Hepatic stellate cell (primary cell): ENCODE data around the gene ZSCAN22.

ENCODE experiments used
- DNase-seq: peaks from one replicate; pipeline ENCODE4 v3.0.0; 2011; ENCODE audit warnings: low spot score

Gene ZSCAN22

DNA sequence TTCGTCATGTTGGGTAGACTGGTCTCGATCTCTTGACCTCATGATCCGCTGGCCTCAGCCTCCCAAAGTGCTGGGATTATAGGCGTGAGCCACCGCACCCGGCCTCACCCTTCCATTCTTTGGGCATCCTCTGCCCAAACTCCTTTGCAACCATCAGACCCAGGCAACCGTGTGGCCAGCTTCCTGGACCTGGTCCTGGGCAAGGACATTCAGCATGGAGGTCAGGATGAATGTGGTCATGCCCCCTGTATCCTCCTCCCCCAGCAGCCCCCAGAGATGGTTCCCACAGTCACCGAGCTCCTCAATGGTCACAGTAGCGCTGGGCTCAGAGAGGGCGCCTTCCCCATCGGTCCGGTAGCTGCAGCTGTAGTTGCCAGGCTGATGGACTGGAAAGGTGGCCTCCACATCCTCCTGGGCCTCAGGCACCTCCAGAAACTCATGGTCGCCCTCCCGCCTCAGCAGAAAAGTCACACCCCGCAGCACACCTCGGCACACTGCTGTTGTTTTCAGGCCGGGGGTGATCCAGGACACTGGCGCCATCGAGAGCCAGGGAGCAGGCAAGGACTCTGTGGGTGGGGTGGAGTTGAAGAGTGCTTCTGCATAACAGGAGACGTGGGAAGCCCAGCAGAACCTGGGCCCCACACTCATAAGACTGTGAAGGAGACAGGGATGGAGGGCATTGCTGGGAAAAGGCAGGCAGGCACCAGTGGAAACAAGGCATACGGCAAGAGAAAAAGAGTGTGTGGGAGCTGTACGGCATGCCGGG is 25.4 kb downstream of the ZSCAN22 start:
- no peak for DNase-seq

GRCh38 chr19:58352760-58353671 is 26.2 kb downstream of the ZSCAN22 start, which contains the start of gene A1BG:
Gene A1BG, minus strand, starts transcription at chr19:58353492. Its CDS starts 55 bp downstream, at chr19:58353437.
- DNase-seq = no peak

GRCh38 chr19:58353717-58354477 is 27.1 kb downstream of the ZSCAN22 start:
- no peak for DNase-seq

GRCh38 chr19:58354478-58355030 is 27.8 kb downstream of the ZSCAN22 start:
- no peak for DNase-seq

DNA sequence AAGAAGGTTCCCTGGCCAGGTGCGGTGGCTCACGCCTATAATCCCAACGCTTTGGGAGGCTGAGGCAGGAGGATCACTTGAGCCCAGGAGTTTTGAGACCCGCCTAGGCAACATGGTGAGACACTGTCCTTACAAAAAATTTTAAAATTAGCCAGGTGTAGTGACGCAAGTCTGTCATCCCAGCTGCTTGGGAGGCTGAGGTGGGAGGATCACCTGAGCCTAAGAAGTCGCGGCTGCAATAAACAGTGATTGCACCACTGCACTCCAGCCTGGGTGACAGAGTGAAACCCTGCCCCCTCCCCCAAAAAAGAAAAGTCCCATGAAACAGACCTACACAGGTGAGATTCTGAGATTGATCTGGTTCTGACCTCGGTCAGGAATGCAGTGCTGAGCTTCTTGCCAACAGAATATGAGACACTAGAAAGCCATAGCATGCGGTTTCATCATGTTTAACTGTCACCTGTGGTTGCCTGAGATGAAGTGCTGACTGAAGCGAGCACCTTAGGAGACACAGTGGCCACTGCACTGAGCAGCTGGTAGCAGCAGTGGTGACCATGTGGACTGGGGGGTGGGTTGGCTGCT is 28.5 kb downstream of the ZSCAN22 start:
- DNase-seq = no peak

GRCh38 chr19:58355908-58356765 is 29.3 kb downstream of the ZSCAN22 start:
- peak; percentile 50 for DNase-seq

GRCh38 chr19:58356766-58357480 is 30.1 kb downstream of the ZSCAN22 start:
- peak; percentile 53 for DNase-seq

DNA sequence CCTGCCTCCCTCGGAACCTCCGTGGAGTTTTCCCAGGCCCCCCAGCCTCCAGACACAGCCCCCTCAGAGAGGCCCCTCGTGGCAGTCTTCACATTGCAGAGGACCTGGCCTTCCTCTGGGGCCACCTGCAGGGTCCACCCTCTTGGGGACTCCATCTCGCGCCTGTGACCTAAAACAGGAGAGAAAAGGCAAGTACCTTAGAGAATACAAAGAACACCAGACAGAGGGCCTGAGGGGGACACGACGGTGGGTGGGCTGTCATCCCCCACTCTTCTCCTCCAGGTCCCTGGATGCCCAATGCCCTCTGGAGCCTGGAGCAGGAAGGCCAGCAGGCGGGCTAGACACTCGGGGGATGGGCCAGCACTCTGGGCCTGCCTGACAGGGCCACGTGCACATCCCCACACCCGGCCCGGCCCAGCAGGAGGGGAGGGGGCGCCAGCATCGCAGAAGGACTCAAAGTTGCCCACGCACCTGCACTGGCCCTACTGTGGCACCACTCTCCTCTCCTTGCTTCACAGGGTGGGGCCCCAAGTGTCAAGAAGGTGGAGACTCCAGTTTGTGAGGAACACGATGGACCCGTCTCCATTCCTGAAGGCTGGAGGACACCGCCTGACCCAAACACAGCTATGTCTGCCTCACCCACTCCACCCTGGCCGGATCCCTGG is 30.8 kb downstream of the ZSCAN22 start:
- no peak for DNase-seq

GRCh38 chr19:58361900-58362271 is 35.1 kb downstream of the ZSCAN22 start:
- DNase-seq = no peak

DNA sequence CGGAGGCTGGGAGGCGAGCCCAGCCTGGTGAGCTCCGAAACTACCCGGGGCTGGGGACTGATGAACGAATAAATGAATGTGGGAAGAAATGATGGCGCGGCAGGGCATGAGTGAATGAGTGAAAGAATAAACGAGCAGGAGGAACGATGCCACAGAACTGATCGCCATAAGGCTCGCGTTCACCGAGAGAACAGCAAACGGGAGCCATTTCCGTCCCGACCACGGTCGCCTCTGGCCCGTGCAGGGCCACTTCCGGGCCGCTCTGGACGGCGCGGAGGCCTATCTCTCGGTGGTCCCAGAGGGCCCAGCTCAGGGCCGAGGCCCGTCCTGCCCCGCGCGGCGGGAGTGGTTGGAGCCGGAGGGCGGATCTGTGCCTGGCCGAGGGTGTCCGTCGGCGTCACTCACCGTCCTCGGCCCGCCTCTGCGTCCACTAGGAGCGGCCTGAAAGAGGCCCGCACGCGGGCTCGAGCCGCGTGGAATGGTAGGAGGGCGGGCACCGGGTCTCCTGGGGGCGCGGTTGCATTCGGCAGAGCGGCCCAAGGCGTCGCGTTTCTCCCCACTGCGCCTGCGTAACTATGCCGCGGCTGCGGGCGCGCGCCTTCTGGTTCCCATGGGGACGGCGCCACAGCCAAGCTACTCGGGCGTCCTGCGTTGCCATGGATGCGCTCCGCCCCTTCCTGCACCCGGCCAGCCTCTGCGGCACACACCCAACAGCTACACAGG is 35.6 kb downstream of the ZSCAN22 start, which contains the start of gene ZNF497:
ZNF497 (minus strand) TSS at position 480 of the 723 bp plus-strand sequence. CDS start 5,116 bp downstream, outside the sequence.
- DNase-seq = peak; percentile 99

- no peak for DNase-seq
Observed at GRCh38 chr19:58364146-58364545, 37.4 kb downstream of the ZSCAN22 start.

DNA sequence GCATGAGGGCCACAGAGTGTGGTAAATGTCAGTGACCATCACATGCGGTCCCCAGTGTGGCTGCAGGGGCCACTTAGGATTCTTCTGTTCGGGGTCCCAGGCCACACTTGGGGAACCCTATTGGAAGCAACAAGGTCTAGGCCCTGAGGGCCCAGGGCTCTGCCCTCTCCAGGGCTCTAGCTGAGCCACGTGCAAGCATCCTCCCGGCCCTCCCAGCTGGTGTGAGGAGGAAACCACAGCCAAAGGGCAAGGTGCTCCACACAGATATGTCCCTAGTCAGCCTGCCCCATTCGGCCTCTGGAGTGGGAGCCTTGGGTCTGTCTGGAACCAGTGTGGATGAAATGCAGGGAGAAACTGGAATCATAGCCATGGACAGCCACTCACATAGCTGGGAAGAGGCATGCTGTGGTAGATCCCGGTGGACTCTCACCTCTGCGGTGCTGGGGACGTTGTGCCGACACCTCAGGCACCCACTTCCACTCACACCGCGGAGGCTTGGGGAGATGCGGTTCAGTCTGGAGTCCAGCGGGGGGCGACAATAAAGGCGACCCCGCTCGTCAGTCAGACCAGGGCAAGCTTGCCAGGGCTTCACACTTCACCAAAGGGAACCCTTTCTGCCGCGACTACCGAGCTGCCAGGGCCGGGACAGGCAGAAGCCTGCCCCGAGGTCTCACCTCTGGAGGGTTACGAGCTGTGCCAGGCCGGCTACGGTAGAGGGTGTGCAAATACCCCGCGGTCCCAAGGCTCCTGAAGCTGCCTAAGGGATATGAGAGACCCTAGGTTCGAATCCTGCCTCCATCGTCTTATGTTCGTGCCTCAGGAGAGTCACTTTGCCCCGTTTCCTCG is 40.0 kb downstream of the ZSCAN22 start:
- DNase-seq = no peak

DNA sequence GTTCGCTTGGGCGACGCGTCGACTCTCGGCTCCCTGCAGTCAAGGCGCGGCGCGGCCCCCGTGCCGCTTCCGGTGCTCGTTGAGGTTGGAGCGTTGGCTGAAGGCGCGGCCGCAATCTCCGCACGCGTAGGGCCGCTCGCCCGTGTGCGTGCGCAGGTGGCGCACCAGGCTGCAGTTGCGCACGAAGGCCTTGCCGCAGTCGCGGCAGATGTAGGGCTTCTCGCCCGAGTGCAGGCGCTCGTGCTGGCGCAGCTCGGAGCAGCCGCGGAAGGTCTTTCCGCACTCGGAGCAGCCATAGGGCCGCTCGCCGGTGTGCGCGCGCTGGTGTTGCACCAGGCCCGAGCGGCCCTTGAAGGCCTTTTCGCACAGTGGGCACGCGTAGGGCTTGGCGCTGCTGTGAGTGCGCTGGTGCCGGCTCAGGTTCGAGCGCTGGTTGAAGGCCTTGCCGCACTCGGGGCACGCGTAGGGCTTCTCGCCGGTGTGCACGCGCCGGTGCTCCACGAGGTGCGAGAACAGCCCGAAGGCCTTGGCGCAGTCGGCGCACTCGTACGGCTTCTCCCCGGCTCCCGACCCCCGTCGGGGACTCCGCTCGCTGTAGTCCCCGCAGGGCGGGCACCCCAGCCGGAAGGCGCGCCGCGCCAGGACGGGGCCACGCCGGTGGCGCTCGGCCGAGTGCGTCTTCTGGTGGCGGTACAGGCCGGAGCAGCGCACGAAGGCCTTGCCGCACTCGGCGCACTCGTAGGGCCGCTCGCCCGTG is 41.1 kb downstream of the ZSCAN22 start:
- DNase-seq = no peak

DNA sequence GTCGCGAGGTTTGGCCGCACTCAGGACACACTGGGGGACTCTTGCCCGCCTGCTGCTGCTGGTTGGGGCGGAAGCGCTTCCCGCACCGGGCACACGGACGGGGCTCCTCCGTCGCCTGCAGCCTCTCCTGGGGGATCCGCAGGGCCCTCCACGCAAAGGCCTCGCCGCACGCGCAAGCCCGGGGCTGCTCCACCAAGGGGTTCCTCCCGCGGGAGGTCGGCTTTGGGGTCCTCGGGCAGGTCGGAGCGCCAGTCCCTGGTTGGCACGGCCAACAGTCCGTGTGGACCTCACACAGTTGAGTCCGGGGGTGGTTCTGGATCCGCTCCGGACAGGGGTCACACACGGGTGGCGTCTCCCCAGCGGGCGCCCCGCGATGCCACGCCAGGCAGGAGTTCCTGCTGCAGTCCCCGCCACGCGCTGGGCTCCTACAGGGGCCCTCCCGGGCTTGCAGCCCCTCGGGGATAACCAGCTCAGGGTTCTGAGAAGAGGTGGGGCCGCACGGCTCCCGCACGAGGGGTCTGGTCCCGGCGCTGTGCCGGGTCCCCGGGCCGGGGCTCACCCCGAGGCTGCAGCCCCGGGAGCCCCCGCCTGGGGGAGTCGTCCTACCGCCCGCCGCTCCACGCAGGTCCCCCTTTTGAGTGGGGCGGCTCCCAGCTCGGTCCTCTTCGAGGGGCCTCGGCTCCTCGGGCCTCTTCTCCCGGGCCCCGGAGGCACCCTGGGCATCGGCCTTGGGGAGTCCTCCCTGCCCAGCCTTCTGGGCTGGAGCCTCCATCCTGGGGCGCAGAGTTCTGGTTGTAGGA is 42.0 kb downstream of the ZSCAN22 start:
- DNase-seq = no peak

DNA sequence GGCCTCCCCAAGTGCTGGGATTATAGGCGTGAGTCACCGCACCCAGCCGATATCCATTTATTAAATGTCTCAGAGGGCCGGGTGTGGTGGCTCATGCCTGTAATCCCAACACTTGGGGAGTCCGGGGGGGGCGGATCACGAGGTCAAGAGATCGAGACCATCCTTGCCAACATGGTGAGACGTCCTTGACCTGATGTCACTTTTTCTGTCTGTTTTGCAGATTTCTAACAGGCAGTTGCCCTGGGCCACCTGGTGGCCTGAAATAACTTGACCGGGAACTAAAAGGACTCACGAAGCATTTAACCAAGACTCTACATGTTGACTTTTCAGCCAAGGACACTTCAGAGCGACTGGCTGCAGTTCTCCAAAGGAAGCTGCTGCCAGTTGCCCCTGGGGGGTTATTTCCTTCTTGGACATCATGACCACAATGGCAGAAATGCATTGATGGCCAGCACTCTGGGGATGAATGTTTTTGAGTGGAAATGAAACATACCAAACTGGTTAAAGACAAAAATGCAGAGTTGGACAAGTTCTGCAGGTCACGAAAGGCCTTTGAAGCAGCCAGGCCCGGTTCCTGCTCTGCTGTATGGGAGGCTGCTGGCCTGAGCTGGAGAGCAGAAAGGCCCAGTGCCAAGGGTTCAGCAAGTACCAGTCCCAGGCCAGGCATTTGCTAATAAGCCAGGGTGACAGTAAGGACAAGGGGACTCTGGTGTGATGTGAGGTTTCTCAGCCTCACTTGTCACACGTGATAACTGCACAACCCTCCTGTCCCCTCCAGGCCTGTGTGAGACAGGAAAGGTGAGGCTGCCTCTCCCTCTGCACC is 45.7 kb downstream of the ZSCAN22 start:
- no peak for DNase-seq
